Uterus (tissue), 2 donors: ENCODE data around the gene MYPN.

ENCODE experiments used
- POLR2A ChIP-seq, 2 donors: fragments of 450-650 bp; IDR thresholded peaks; one replicate each; pipeline ENCODE4 v1.6.1; 2016; ENCODE audit warnings: antibody characterized with exemption in 2 of 2, mild to moderate bottlenecking in 1 of 2, moderate library complexity in 1 of 2
- TF ChIP-seq, protein P1 (sequence below), 4 experiments: fragments of 200-600 bp in 2 of 4; fragments of 450-650 bp in 2 of 4; sonication (generic) in 2 of 4; IDR thresholded peaks; one replicate each; pipeline ENCODE4 v1.5.1; 2016 to 2019; ENCODE audit warnings: antibody characterized with exemption in 4 of 4, mild to moderate bottlenecking in 2 of 4, moderate library complexity in 1 of 4

DNA sequence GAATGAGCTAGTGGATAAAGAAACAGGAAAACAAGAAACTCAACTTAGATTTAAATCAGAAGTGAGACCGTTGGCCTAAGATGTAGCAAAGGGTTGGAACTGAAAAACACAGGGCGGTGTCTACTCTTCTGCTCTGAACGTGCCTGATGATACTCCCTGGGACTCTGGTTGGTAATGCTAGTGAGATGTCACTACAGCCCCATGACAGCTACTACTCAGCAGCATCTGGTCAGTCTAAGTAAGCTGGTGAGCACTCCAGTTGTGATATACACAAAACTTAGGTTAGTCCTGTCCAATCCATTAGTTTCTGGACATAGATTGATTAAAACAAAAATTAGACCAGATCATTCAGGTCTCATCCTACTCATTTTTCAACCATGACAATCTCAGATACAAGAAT, 15.4 kb downstream of the MYPN start:
- TF ChIP-seq, protein P1, sequence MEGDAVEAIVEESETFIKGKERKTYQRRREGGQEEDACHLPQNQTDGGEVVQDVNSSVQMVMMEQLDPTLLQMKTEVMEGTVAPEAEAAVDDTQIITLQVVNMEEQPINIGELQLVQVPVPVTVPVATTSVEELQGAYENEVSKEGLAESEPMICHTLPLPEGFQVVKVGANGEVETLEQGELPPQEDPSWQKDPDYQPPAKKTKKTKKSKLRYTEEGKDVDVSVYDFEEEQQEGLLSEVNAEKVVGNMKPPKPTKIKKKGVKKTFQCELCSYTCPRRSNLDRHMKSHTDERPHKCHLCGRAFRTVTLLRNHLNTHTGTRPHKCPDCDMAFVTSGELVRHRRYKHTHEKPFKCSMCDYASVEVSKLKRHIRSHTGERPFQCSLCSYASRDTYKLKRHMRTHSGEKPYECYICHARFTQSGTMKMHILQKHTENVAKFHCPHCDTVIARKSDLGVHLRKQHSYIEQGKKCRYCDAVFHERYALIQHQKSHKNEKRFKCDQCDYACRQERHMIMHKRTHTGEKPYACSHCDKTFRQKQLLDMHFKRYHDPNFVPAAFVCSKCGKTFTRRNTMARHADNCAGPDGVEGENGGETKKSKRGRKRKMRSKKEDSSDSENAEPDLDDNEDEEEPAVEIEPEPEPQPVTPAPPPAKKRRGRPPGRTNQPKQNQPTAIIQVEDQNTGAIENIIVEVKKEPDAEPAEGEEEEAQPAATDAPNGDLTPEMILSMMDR (IDR thresholded peaks at IDR 0.05): no peak
- TF ChIP-seq POLR2A (IDR thresholded peaks at IDR 0.05): no peak
